Panc1 (cell line): ENCODE results near the gene PEX13. TPM values are rescaled to one million over a fixed set of nuclear protein-coding genes. Genes with fewer than 3 reads are reported as not detected.

Experiments
- ATAC-seq: fragments of 200-7000 bp; cut with Tn5 transposase; 2 replicates; pipeline ENCODE4 v1.9.1; 2020; ENCODE audit warnings: mild to moderate bottlenecking, moderate library complexity
- BruUV-seq: library from RNA; stranded (reverse); fragments of 400-500 nt; replicated peaks from 2 replicates; lab custom pipeline; 2021; lab: Mats Ljungman, UMichigan
- CTCF ChIA-PET: fragments of 300-600 bp; sonication (Branson Sonifier 250); formaldehyde crosslinking; loops from one replicate; lab custom pipeline; 2022; ENCODE audit warnings: antibody characterized with exemption; lab: Charles Lee
- POLR2A ChIA-PET: fragments of 300-600 bp; sonication (Branson Sonifier 250); formaldehyde crosslinking; loops from one replicate; lab custom pipeline; 2022; ENCODE audit warnings: antibody characterized with exemption; lab: Charles Lee
- DNase-seq: peaks from one replicate; pipeline ENCODE4 v3.0.0-alpha.2; 2010; ENCODE audit warnings: low read depth, low spot score
- H3K27ac ChIP-seq: 2 replicates; pipeline ENCODE4 v1.5.1; 2011; ENCODE audit warnings: mild to moderate bottlenecking, low read length, inconsistent platforms
- H3K27me3 ChIP-seq: fragments of 200-500 bp; sonication (Bioruptor generic); 2 replicates; pipeline ENCODE4 v1.6.0; 2014; ENCODE audit warnings: low read length, inconsistent platforms; ENCODE audit not compliant: control insufficient read depth, insufficient read depth
- H3K36me3 ChIP-seq: fragments of 200-500 bp; sonication (Bioruptor generic); 2 replicates; pipeline ENCODE4 v1.5.1; 2014; ENCODE audit warnings: inconsistent platforms, mild to moderate bottlenecking, low read length, moderate library complexity; ENCODE audit not compliant: control insufficient read depth, insufficient read depth
- H3K4me1 ChIP-seq: 2 replicates; pipeline ENCODE4 v1.5.1; 2011; ENCODE audit warnings: inconsistent platforms, mild to moderate bottlenecking, low read length, moderate library complexity; ENCODE audit not compliant: control insufficient read depth, insufficient read depth
- H3K4me3 ChIP-seq, 2 experiments: 2 replicates each; pipeline ENCODE4 v1.5.1; 2011 to 2012; ENCODE audit warnings: low read depth in 2 of 2, low read length in 2 of 2, mild to moderate bottlenecking in 2 of 2, inconsistent platforms in 1 of 2, moderate library complexity in 1 of 2
- H3K9me3 ChIP-seq: fragments of 200-500 bp; sonication (Bioruptor generic); 2 replicates; pipeline ENCODE4 v1.5.1; 2014; ENCODE audit warnings: low read depth, mild to moderate bottlenecking, inconsistent platforms, low read length, moderate library complexity; ENCODE audit not compliant: control insufficient read depth, insufficient read depth
- POLR2AphosphoS5 ChIP-seq: IDR thresholded peaks from 2 replicates; pipeline ENCODE4 v1.6.1; 2012; ENCODE audit warnings: mild to moderate bottlenecking, low read depth, low read length, moderate library complexity
- SIN3A ChIP-seq: IDR thresholded peaks from 2 replicates; pipeline ENCODE4 v1.6.1; 2012; ENCODE audit warnings: low read depth, mild to moderate bottlenecking, low read length, moderate library complexity, borderline replicate concordance; ENCODE audit not compliant: insufficient read depth
- TCF7L2 ChIP-seq: IDR thresholded peaks from 2 replicates; pipeline ENCODE4 v1.6.1; 2011; ENCODE audit warnings: mild to moderate bottlenecking, low read depth, low read length, inconsistent platforms
- in situ Hi-C: cut with HindIII; loops from 2 replicates; pipeline ENCODE4 v1.10.0; 2016; ENCODE audit warnings: low sequenced_read_pairs, low pct_unique_long_range_greater_than_20kb
- intact Hi-C: fragments of 100-400 bp; cut with micrococcal nuclease; formaldehyde crosslinking; loops from one replicate; pipeline ENCODE4 v1.10.0; 2022; ENCODE audit not compliant: unreplicated experiment
- total RNA-seq: library from RNA; stranded (reverse); gene quantifications from one replicate; pipeline ENCODE4 v1.2.1, GENCODE V29; 2021; ENCODE audit not compliant: unreplicated experiment
- TF ChIP-seq, protein P1 (sequence below), 2 experiments: IDR thresholded peaks; 2 replicates each; pipeline ENCODE4 v1.6.1; 2011 to 2012; ENCODE audit warnings: low read depth in 2 of 2, control low read depth in 1 of 2, low read length in 1 of 2, mild to moderate bottlenecking in 1 of 2, moderate library complexity in 1 of 2; ENCODE audit not compliant: insufficient read depth in 1 of 2

PEX13 gene
- total RNA-seq, 1 experiment from 2014 or later: 24.7 TPM

DNA sequence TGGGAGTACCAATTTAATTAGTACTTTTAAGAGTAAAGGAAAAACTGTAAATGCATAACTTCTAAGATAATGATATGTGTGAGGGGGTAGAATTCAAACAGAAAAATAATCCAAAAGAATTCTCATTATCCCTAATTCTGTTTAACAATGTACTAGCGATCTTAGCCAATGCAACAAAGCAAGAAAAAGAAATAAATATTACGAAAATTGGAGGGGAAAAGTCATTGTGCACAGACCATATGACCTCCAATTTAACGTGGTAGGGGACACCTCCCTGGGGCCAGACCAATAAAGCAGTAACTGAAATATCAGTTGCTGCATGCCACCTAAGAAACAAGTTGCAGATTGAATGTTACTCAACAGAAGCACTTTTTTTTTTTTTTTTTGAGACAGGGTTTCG is 25.9 kb upstream of the PEX13 start:
- BruUV-seq: no TSS peak
- ATAC-seq (no peak), DNase-seq (no peak)
- POLR2A ChIA-PET: no interaction called here
- no peak for TF ChIP-seq SIN3A
- TF ChIP-seq POLR2AphosphoS5: no peak
- CTCF ChIA-PET: interaction anchor here (0.9 kb wide), 1 partner anchor 209 kb away, joined by 5 read pairs; no protein-coding TSS in a partner anchor
- H3K4me1 ChIP-seq: no peaks in the 10 kb centered on the region
- no peak overlapping the region for H3K27ac ChIP-seq
- intact Hi-C loops: no loop called here
- peaks cover 8% of the 10 kb centered on the region; the same call in 1 of the 2 replicates for H3K9me3 ChIP-seq
- H3K36me3 ChIP-seq: no peaks in the 10 kb centered on the region
- in situ Hi-C loops: no loop called here
- H3K27me3 ChIP-seq: no peaks in the 10 kb centered on the region
- no peak overlapping the region for H3K4me3 ChIP-seq

DNA sequence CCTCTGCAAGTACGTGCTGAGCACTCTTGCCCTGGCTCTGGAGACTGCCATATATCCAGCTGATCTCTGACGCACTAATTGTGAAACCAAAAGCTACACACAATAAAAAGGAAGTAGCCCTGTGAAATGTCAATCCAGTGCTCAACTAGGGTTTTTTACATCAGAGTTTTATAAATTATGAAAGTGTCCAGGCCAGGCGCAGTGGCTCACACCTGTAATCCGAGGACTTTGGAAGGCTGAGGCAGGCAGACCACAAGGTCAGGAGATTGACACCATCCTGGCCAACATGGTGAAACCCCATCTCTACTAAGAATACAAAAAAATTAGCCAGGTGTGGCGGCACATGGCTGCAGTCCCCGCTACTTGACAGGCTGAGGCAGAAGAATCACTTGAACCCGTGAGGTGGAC is 24.5 kb upstream of the PEX13 start:
- BruUV-seq: no TSS peak
- no peaks in the 10 kb centered on the region for H3K27me3 ChIP-seq

DNA sequence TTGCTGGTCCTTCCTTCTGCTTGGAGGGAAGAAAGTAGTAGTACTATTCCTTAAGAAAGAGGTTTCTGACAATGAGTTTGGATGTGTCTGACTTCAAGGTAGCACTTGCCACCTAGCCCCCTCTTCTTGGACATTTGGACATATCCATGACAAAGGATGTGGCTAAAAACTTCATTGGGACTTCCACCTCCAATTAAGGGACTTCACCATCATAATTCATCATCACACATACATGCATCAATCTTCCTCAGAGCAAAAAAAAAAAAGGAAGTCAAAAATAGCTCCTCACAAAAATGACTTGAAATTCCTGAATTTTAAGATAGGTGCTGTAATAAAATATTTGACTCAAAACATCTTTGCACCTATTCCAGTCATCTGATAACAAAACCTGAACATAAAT is 23.4 kb upstream of the PEX13 start:
- ChIA-PET CTCF (no interaction called here), POLR2A (no interaction called here)
- no peaks in the 10 kb centered on the region for H3K36me3 ChIP-seq
- intact Hi-C loops (no loop called here), in situ Hi-C loops (no loop called here)
- no peaks in the 10 kb centered on the region for H3K27me3 ChIP-seq
- no peak for TF ChIP-seq TCF7L2
- TF ChIP-seq, protein P1, sequence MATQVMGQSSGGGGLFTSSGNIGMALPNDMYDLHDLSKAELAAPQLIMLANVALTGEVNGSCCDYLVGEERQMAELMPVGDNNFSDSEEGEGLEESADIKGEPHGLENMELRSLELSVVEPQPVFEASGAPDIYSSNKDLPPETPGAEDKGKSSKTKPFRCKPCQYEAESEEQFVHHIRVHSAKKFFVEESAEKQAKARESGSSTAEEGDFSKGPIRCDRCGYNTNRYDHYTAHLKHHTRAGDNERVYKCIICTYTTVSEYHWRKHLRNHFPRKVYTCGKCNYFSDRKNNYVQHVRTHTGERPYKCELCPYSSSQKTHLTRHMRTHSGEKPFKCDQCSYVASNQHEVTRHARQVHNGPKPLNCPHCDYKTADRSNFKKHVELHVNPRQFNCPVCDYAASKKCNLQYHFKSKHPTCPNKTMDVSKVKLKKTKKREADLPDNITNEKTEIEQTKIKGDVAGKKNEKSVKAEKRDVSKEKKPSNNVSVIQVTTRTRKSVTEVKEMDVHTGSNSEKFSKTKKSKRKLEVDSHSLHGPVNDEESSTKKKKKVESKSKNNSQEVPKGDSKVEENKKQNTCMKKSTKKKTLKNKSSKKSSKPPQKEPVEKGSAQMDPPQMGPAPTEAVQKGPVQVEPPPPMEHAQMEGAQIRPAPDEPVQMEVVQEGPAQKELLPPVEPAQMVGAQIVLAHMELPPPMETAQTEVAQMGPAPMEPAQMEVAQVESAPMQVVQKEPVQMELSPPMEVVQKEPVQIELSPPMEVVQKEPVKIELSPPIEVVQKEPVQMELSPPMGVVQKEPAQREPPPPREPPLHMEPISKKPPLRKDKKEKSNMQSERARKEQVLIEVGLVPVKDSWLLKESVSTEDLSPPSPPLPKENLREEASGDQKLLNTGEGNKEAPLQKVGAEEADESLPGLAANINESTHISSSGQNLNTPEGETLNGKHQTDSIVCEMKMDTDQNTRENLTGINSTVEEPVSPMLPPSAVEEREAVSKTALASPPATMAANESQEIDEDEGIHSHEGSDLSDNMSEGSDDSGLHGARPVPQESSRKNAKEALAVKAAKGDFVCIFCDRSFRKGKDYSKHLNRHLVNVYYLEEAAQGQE (IDR thresholded peaks at IDR 0.05; ENCODE audit: insufficient read depth in 1 of 2, low read depth in 2 of 2, low read length in 1 of 2): no peak
- no peak for DNase-seq
- no peak overlapping the region for H3K27ac ChIP-seq
- no peak overlapping the region for H3K4me3 ChIP-seq
- ATAC-seq: no peak
- H3K9me3 ChIP-seq: peaks cover 8% of the 10 kb centered on the region; the same call in 1 of the 2 replicates
- BruUV-seq: no TSS peak
- H3K4me1 ChIP-seq: no peaks in the 10 kb centered on the region

More for the DNA sequence above, 24.5 kb upstream of the PEX13 start:
- intact Hi-C loops (no loop called here), in situ Hi-C loops (no loop called here)
- DNase-seq (no peak), ATAC-seq (no peak)
- CTCF ChIA-PET: interaction anchor here (0.6 kb wide), 1 partner anchor 71 kb away, joined by 4 read pairs; no protein-coding TSS in a partner anchor
- no peak overlapping the region for H3K4me3 ChIP-seq
- peaks cover 8% of the 10 kb centered on the region; the same call in 1 of the 2 replicates for H3K9me3 ChIP-seq
- H3K27ac ChIP-seq: no peak overlapping the region
- no peaks in the 10 kb centered on the region for H3K4me1 ChIP-seq
- POLR2A ChIA-PET: interaction anchor here (0.7 kb wide), 1 partner anchor 10 kb away, joined by 3 read pairs; no protein-coding TSS in a partner anchor
- TF ChIP-seq POLR2AphosphoS5 (no peak), TCF7L2 (no peak), SIN3A (no peak)
- TF ChIP-seq, protein P1 (IDR thresholded peaks at IDR 0.05; ENCODE audit: insufficient read depth in 1 of 2, low read depth in 2 of 2, low read length in 1 of 2): no peak
- H3K36me3 ChIP-seq: no peaks in the 10 kb centered on the region
